Endothelial cell (in vitro differentiated cells): ENCODE data around the gene SSBP1. TPM values are rescaled to one million over a fixed set of nuclear protein-coding genes. Genes with fewer than 3 reads are reported as not detected.
A peak's percentile ranks its signal among the peaks of the same experiment; 100 is the strongest.

Source experiments
- DNase-seq: peaks from one replicate; pipeline ENCODE4 v3.0.0; 2021; ENCODE audit warnings: low spot score
- H3K27ac Mint-ChIP-seq: one replicate; pipeline ENCODE4 v1.8.0; 2021; ENCODE audit warnings: mixed read lengths, inconsistent platforms; ENCODE audit not compliant: unreplicated experiment
- H3K27me3 Mint-ChIP-seq: one replicate; pipeline ENCODE4 v1.8.0; 2021; ENCODE audit warnings: mild to moderate bottlenecking, moderate library complexity, mixed read lengths, inconsistent platforms; ENCODE audit not compliant: unreplicated experiment
- H3K36me3 Mint-ChIP-seq: one replicate; pipeline ENCODE4 v1.8.0; 2021; ENCODE audit warnings: mild to moderate bottlenecking, low read depth, mixed read lengths, inconsistent platforms; ENCODE audit not compliant: unreplicated experiment
- H3K4me1 Mint-ChIP-seq: one replicate; pipeline ENCODE4 v1.8.0; 2021; ENCODE audit warnings: mild to moderate bottlenecking, mixed read lengths, inconsistent platforms; ENCODE audit not compliant: unreplicated experiment
- H3K4me3 Mint-ChIP-seq: one replicate; pipeline ENCODE4 v1.8.0; 2021; ENCODE audit warnings: mild to moderate bottlenecking, mixed read lengths, inconsistent platforms; ENCODE audit not compliant: unreplicated experiment
- H3K9me3 Mint-ChIP-seq: one replicate; pipeline ENCODE4 v1.8.0; 2021; ENCODE audit warnings: mixed read lengths, inconsistent platforms; ENCODE audit not compliant: unreplicated experiment
- total RNA-seq: library from RNA; stranded (reverse); fragmentation: NEBNext Ultra II Directional; extraction: Animal tissue kit (Norgen Biotek cat#: 25700); gene quantifications from one replicate; pipeline ENCODE4 v1.2.1, GENCODE V29; 2021; ENCODE audit not compliant: unreplicated experiment
- TF ChIP-seq, protein P1 (sequence below): fragments of 200-600 bp; sonication (generic); IDR thresholded peaks from one replicate; pipeline ENCODE4 v1.5.0; 2021; ENCODE audit warnings: antibody characterized with exemption; ENCODE audit not compliant: unreplicated experiment

The SSBP1 gene
- total RNA-seq, 1 donor from 2014 or later = 130 TPM

DNA sequence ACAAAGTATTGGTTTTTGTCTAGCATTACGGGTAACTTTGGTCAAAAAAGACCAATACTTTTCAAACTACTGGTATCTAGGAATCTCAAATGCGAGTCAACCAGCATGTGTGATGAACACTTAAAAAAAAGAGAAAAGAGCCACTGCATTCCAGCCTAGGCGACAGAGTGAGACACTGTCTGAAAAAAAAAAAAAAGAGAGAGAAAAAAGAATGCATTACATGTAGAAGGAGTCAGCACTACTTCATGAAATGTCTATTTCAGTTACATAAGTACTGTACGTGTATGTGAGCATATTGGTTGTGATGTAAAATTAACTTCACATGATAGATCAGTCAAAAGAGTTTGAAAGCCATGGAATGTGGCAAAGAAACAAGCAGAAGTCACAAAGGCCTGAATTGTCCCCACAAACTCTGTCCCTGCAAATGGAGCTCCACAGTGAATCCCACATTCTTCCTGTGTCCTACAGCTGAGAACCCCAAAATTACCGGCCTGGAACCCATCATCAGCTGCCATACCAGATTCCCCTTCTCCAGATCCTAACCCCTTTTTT lies 37.8 kb upstream of the SSBP1 start:
- TF ChIP-seq, protein P1, sequence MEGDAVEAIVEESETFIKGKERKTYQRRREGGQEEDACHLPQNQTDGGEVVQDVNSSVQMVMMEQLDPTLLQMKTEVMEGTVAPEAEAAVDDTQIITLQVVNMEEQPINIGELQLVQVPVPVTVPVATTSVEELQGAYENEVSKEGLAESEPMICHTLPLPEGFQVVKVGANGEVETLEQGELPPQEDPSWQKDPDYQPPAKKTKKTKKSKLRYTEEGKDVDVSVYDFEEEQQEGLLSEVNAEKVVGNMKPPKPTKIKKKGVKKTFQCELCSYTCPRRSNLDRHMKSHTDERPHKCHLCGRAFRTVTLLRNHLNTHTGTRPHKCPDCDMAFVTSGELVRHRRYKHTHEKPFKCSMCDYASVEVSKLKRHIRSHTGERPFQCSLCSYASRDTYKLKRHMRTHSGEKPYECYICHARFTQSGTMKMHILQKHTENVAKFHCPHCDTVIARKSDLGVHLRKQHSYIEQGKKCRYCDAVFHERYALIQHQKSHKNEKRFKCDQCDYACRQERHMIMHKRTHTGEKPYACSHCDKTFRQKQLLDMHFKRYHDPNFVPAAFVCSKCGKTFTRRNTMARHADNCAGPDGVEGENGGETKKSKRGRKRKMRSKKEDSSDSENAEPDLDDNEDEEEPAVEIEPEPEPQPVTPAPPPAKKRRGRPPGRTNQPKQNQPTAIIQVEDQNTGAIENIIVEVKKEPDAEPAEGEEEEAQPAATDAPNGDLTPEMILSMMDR = no peak
- H3K9me3 Mint-ChIP-seq = no peaks in the 10 kb centered on the region
- H3K36me3 Mint-ChIP-seq = peaks cover 4% of the 10 kb centered on the region
- peaks cover 11% of the 10 kb centered on the region for H3K27me3 Mint-ChIP-seq
- peaks cover 80% of the 10 kb centered on the region for H3K4me1 Mint-ChIP-seq
- DNase-seq = no peak
- H3K27ac Mint-ChIP-seq = peak overlapping the region; percentile 22
- H3K4me3 Mint-ChIP-seq = peak overlapping the region; percentile 89

DNA sequence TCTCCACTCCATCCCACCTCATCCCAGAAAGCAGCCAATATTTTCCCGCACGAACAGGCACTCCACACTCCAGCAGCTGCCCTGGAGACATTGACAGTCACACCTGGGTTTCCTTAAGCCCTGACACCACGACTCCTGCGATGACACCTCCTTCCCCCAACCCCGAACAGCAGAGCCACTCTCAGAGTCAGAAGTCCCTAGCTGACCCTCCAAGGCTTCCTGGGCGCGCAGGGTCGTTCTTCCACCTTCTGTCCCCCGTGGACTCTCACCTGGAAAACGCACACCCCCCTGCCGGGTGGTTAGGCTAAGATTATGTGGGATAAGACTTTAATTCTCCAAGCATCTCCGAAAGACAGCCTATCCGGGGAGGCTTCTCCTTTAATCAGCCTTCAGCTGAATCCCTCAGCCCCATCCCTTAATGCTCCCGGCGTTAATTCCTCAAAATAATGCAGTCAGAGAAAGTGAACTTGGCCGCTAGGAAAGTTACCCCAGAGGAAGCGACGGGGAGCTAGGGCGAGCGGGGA lies 37.2 kb upstream of the SSBP1 start:
- Mint-ChIP-seq H3K27ac (peak overlapping the region; percentile 67), H3K9me3 (no peaks in the 10 kb centered on the region), H3K4me3 (peak overlapping the region; percentile 89), H3K36me3 (peaks cover 4% of the 10 kb centered on the region), H3K27me3 (peaks cover 11% of the 10 kb centered on the region), H3K4me1 (peaks cover 76% of the 10 kb centered on the region)
- no peak for DNase-seq
- TF ChIP-seq, protein P1 = no peak

DNA sequence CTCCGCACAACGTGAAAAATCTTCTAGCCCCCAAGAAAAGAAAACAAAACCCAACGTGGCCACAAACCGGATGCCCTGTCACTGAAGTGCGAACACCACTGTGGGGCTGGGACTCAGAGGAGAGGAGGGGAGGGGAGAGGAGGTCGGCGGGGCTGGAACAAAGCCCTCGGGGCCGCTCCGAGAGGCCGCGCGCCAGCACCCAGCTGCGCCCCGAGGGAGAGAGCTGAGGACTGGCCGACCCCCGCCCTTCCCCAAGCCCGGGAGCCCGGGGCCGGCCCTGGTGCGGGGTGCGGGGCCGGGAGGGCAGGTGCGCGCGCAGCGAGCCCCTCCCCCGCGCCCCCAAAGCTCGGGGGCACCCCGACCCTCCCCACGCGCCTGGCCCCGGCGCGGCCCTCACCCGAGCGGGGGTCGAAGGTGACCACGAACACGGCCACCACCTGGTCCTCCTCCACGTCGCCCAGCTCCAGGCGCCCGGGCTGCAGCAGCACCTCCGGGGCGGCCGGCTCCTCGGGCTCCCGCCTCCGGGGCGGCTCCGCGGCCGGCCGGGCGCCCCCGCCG lies 36.6 kb upstream of the SSBP1 start:
- peak; percentile 39 for DNase-seq
- Mint-ChIP-seq H3K9me3 (no peaks in the 10 kb centered on the region), H3K36me3 (peaks cover 4% of the 10 kb centered on the region), H3K27ac (no peak overlapping the region), H3K27me3 (peaks cover 8% of the 10 kb centered on the region), H3K4me3 (peak overlapping the region; percentile 89), H3K4me1 (peaks cover 69% of the 10 kb centered on the region)
- TF ChIP-seq, protein P1 = no peak

DNA sequence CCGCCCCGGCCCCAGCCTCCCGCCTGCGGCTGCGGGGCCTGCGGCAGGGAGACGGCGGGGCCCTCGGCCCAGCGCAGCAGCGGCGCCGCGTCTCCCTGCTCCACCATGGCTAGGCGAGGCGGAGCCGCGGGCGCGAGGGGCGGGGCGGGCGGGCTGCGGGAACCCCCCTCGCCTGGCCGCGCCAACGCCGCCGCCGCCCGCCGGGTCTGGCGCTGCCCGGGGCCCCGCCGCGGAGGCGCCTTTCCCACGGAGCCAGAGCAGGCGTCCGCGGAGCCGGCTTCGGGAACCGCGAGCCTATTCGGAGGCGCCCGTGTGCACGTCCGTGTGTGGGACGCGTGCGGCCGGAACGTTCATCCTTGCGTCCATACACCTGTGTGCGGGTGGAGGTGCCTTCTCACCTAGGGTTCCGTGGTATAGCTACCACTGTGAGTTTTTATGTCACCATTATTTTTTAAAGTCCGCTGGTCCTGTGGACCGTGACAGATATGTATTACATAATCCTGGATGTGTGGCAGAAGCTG lies 36.1 kb upstream of the SSBP1 start, which contains the start of gene DENND11:
DENND11 (minus strand) TSS at position 120 of the 521 bp plus-strand sequence; CDS start at position 107, 13 bp downstream.
- Mint-ChIP-seq H3K4me3 (peak within 1 kb of the TSS; percentile 89), H3K4me1 (peaks cover 68% of the 10 kb centered on the region), H3K27me3 (peaks cover 8% of the 10 kb centered on the region), H3K27ac (peak within 1 kb of the TSS; percentile 67), H3K36me3 (peaks cover 4% of the 10 kb centered on the region), H3K9me3 (no peaks in the 10 kb centered on the region)
- DNase-seq = peak; percentile 53
- TF ChIP-seq, protein P1 = no peak

DNA sequence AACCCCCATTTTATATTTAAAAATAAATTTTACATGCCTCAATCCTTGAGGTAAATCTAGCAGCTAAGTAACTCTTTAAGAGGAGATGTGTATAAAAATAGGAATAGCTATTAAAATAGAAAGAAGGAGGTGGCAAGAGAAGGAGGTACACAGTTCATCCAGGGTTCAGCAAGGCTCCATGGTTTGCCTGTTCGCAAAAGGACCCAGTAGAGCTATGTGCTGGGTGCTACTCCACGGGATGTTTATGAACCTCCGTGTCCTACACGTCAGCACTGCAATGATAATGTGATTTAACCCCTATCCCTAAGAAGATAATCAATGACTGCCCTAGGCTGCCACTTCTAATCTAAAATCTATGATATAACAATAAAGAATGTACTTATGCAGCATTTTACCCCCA lies 35.3 kb upstream of the SSBP1 start:
- peaks cover 8% of the 10 kb centered on the region for H3K36me3 Mint-ChIP-seq
- no peaks in the 10 kb centered on the region for H3K9me3 Mint-ChIP-seq
- peaks cover 62% of the 10 kb centered on the region for H3K4me1 Mint-ChIP-seq
- no peak overlapping the region for H3K27ac Mint-ChIP-seq
- TF ChIP-seq, protein P1 = no peak
- peak overlapping the region; percentile 76 for H3K4me3 Mint-ChIP-seq
- peaks cover 8% of the 10 kb centered on the region for H3K27me3 Mint-ChIP-seq
- DNase-seq = no peak
